DLD1 (cell line): ENCODE data around the gene BCAR3.
"Not testable (repeated sequence)": the region's sequence is repeated elsewhere in the genome, so short reads cannot be mapped to it uniquely, and the experiment has no call there.

Experiments
- in situ Hi-C: cut with HindIII; loops from 2 replicates; pipeline ENCODE4 v1.10.0; 2017; ENCODE audit warnings: low sequenced_read_pairs

BCAR3 gene

DNA sequence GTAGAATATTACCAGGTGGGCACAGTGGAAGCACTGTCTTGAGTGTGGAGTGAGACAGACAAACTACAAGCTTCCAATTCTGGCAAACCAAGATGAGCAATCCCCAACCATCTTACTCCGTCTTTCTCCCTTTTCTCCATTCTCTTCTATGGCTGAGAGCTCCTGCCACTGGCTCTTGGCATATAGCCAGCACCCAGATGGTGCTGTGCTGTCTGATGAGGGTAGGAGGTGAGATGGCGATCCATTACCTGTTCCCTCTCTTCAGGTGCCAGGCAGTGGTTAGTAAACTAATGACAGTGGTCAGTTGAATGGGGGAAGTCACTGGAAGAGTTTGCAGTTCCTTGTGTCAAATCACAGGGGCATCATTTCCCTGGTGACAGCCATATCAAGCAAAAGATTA is 125.3 kb downstream of the BCAR3 start:
- in situ Hi-C loops: no loop called here

- in situ Hi-C loops: no loop called here
Measured at GRCh38 chr1:93554883-93555872, 126.5 kb downstream of the BCAR3 start.

GRCh38 chr1:93553886-93554490 is 127.6 kb downstream of the BCAR3 start:
- in situ Hi-C loops: not testable (repeated sequence)

DNA sequence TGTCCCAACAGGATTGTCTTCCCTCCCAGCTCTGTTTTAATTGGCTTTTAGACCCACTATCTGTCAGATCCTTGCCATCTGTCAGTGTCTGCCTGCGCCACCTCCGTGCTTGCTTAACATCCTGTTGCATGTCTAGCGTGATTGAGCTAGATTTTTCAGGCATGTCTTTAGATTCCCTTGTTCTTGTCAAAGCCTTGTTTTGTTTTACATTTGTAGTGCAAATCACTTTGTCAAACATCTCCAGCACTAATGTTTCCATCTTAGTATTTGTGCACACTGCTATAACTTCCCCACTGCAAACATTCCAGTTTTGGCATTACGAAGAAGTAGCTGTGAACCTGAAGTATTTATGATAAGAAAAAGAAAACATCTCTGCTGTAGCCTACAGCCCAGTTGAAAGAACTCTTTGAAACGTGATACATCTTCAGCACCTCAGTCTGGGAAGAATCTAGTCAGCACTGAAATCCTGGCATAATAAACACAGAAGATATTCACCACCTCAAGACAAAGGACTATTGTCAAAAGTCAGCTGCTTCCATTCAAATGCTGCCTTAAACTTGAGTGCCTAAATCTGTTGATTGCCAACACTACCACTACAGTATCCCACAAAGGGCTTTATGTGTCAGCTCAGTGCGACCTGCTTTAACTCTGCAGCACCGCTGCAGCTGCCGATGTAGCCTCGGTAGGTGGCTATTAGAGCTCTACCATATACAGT is 128.7 kb downstream of the BCAR3 start:
- in situ Hi-C loops: no loop called here

DNA sequence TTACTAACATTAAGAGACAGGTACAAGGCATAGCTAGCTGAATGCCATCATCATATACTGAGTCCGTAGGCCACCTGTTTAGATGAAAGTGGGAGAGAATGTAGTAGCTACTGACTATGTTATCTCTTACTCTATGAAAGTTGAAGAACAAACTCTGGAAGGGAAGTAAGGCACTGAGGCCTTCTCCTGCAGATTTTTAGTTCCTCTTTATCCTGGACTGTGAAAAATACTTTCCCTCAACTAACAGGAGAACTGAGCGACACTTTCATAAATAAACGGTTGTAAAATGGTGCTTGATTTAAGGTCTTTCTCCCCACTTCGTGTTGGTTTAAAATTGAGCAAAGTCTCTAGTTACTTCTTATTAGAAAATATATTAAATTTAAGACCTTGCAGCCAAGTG is 131.8 kb downstream of the BCAR3 start:
- in situ Hi-C loops: no loop called here

DNA sequence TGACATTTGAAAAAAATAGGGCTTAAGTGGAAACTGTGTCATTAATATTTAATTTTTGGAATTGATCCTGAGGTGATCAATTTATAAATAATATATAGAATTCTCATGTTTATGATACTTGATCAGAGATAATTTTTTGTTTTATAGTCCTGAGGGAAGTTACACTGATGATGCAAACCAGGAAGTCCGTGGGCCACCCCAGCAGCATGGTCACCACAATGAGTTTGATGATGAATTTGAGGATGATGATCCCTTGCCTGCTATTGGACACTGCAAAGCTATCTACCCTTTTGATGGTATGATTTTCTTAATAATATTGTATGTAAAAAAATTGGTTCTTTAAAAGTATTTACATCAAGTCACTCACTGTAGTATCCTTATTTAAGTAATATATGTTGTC is 132.5 kb downstream of the BCAR3 start:
- in situ Hi-C loops: no loop called here

GRCh38 chr1:93546162-93546863 is 135.3 kb downstream of the BCAR3 start:
- in situ Hi-C loops: no loop called here

GRCh38 chr1:93542398-93542797 is 139.2 kb downstream of the BCAR3 start:
- in situ Hi-C loops: no loop called here

DNA sequence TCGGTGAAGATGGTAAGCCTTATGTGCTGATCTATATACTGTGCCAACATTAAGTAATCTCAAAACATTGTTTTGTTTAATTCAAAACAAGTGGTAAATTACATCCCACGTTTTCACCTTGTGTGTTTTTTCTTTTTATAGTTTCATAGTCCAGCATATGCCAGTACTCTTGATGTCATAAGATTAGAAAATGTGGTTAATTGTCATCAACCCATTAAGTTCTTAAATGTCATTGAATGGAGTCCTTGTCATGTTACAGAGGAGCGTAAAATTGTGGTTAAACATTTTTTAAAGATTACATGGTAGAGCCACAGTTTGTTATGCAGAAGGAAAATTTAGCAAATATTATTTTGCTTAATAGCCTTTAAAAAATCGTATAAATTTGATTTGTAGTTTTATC is 140.6 kb downstream of the BCAR3 start:
- in situ Hi-C loops: no loop called here

GRCh38 chr1:93537924-93538323 is 143.7 kb downstream of the BCAR3 start:
- in situ Hi-C loops: no loop called here

DNA sequence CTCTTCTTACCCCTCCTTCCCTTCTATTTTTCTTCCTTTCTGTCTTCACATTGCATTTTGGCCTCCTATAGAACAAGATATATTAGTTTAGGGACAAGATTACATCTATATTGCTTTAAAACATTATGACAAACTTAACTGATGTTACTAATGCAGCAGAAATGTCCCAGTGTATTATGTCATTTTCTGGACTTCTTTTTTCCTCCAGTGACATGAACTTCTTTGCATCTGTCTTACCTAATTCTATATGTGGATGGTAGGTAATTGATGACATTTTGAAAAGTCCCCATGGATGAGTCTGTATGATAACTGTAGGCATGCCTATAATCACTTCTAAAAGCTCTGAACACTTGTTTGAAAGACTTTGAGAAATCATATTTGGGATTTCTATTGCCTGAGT is 144.2 kb downstream of the BCAR3 start:
- in situ Hi-C loops: no loop called here

DNA sequence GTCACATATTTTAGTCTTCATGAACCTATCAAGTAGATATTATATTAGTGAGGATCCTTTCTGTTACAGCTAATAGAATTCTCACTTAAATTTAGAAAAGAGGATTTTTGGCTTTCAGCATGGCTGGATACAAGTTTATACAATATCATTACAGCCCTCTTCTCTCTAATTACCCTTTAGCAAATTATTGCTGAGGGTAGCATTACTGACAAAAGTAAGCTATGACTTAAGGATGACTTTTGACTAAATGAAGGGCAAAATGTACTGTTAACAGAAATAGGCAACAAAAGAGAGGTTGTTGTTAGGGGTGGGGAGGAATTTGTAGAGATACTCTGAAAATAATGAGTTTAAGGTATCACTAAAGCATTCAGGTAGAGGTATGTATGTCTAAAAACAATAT is 148.0 kb downstream of the BCAR3 start:
- in situ Hi-C loops: no loop called here

- in situ Hi-C loops: no loop called here
Measured at GRCh38 chr1:93532780-93533378, 148.8 kb downstream of the BCAR3 start.

DNA sequence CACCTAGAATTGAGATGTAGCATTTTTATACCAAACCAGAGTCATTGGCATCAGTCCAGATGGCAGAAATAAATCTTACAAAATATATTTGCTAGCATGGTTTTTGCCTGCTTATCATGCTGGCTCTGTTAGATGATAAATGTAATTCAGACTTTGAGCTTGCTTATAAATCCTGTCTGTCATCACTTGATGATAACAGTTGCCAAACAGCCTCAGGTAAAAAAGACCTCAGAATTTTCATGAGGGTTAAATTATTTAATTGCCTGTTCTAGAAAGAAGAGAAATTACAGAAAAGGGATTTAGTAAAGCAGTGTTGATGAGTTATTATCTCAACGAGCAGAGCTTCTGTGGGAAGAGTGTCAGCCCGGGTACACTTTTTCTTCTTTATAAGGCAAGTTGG is 150.4 kb downstream of the BCAR3 start:
- in situ Hi-C loops: no loop called here

GRCh38 chr1:93528412-93528811 is 153.2 kb downstream of the BCAR3 start:
- in situ Hi-C loops: no loop called here

- in situ Hi-C loops: no loop called here
Measured at GRCh38 chr1:93526431-93526830, 155.2 kb downstream of the BCAR3 start.

- in situ Hi-C loops: no loop called here
Measured at GRCh38 chr1:93525431-93525830, 156.2 kb downstream of the BCAR3 start.

GRCh38 chr1:93522721-93523120 is 158.9 kb downstream of the BCAR3 start:
- in situ Hi-C loops: no loop called here

DNA sequence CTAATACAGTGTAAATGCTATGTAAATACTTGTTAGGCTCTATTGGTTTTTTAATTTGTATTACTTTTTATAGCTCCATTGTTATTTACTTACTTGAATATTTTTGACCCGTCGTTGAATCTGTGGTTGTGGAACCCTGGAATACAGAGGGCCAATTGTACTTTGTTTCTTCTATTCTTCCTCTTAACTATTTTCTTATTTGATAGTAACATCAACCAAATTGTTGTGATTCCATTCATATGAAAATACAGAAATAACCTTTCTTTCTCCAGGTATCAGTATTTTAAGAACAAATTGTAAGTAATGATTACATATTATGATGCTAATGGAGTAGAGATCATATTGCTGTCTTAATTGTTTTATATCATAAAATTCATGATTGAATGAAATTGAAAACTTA is 160.0 kb downstream of the BCAR3 start:
- in situ Hi-C loops: no loop called here

DNA sequence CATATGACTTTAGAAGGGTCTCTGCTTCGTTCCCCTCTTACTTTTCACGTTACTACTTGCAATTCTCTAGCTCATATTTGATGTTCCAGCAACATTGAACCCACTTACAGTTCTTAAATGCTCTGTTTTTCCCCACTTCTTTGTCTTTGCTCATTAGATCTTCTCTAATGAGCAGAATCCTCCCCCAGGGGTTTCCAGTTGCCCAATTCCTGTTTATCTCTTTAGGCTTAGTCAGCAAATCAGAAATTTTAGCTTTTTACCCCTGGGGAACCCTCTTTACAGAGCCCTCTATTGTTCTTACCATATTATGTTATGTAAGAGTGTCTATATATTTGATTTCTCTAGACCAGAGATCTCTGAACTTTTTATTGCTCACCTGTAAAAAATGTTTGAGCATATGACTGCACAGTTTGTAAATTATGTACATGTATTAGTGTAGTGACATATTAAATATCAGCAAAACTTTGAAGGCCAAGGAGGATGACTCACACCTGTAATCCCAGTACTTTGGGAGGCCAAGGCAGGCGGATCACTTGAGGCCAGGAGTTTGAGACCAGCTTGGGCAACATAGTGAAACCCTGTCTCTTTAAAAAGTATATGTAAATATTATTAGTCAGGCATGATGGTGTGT is 162.3 kb downstream of the BCAR3 start:
- in situ Hi-C loops: no loop called here
